GM12891 (cell line): ENCODE data around the gene LINS1.

ENCODE experiments used
- POLR2A ChIP-seq: IDR thresholded peaks from 2 replicates; pipeline ENCODE4 v1.6.1; 2011; ENCODE audit warnings: low read depth, low read length, control low read depth
- POLR2AphosphoS5 ChIP-seq: IDR thresholded peaks from 2 replicates; pipeline ENCODE4 v1.6.1; 2011; ENCODE audit warnings: low read depth, low read length, control low read depth
- POU2F2 ChIP-seq: IDR thresholded peaks from 2 replicates; pipeline ENCODE4 v1.6.1; 2011; ENCODE audit warnings: low read depth, mild to moderate bottlenecking, control low read depth, low read length, moderate library complexity
- SPI1 ChIP-seq: IDR thresholded peaks from 2 replicates; pipeline ENCODE4 v1.6.1; 2011; ENCODE audit warnings: low read depth, low read length, control low read depth
- TAF1 ChIP-seq: IDR thresholded peaks from 2 replicates; pipeline ENCODE4 v1.6.1; 2011; ENCODE audit warnings: low read depth, low read length, control low read depth

GRCh38 chr15:100521907-100522306 lies 80.1 kb downstream of the LINS1 start:
- TF ChIP-seq POLR2A: no peak
- no peak for TF ChIP-seq TAF1
- TF ChIP-seq POLR2AphosphoS5: no peak
- no peak for TF ChIP-seq SPI1
- TF ChIP-seq POU2F2: no peak
